Activated gamma-delta T cell treated with anti-CD3 and anti-CD28 coated beads, Interleukin-2, amount 50 U/mL, for 16 hours (primary cell): ENCODE data around the gene MAN1A1.
"Not testable (repeated sequence)": the region's sequence is repeated elsewhere in the genome, so short reads cannot be mapped to it uniquely, and the experiment has no call there.

Experiments used
- DNase-seq: peaks from one replicate; pipeline ENCODE4 v3.0.0-alpha.2; 2020; ENCODE audit warnings: low read depth

The MAN1A1 gene

GRCh38 chr6:119170447-119171087, 179.0 kb downstream of the MAN1A1 start:
- no peak for DNase-seq

GRCh38 chr6:119170103-119170446, 179.5 kb downstream of the MAN1A1 start:
- no peak for DNase-seq

- DNase-seq = not testable (repeated sequence)
These were observed 180.2 kb downstream of the MAN1A1 start for GRCh38 chr6:119169355-119169754.

- no peak for DNase-seq
These were observed 183.4 kb downstream of the MAN1A1 start for GRCh38 chr6:119166024-119166784.

- no peak for DNase-seq
These were observed 186.6 kb downstream of the MAN1A1 start for GRCh38 chr6:119163006-119163405.

- no peak for DNase-seq
These were observed 187.3 kb downstream of the MAN1A1 start for GRCh38 chr6:119162134-119162775.

- no peak for DNase-seq
These were observed 188.1 kb downstream of the MAN1A1 start for GRCh38 chr6:119161438-119161837.

GRCh38 chr6:119160911-119161310, 188.7 kb downstream of the MAN1A1 start:
- DNase-seq = no peak

GRCh38 chr6:119158057-119158848, 191.3 kb downstream of the MAN1A1 start:
- DNase-seq = no peak

- DNase-seq = no peak
These were observed 192.1 kb downstream of the MAN1A1 start for GRCh38 chr6:119157506-119157815.

- DNase-seq = no peak
These were observed 192.6 kb downstream of the MAN1A1 start for GRCh38 chr6:119156757-119157505.

GRCh38 chr6:119156082-119156481, 193.5 kb downstream of the MAN1A1 start:
- DNase-seq = not testable (repeated sequence)

GRCh38 chr6:119152187-119152586, 197.4 kb downstream of the MAN1A1 start:
- no peak for DNase-seq

- DNase-seq = no peak
These were observed 200.6 kb downstream of the MAN1A1 start for GRCh38 chr6:119148825-119149525.

GRCh38 chr6:119148098-119148824, 201.3 kb downstream of the MAN1A1 start:
- no peak for DNase-seq

- DNase-seq = no peak
These were observed 202.2 kb downstream of the MAN1A1 start for GRCh38 chr6:119147101-119148053.

- DNase-seq = no peak
These were observed 204.4 kb downstream of the MAN1A1 start for GRCh38 chr6:119145111-119145510.

- DNase-seq = no peak
These were observed 206.9 kb downstream of the MAN1A1 start for GRCh38 chr6:119142637-119143036.

GRCh38 chr6:119142041-119142440, 207.5 kb downstream of the MAN1A1 start:
- no peak for DNase-seq
